Measurements from ENCODE around the gene BLCAP.

The BLCAP gene

GRCh38 chr20:37529214-37529967 is 1.7 kb upstream of the BLCAP start:
- no peak for DNase-seq

- no peak for DNase-seq
Observed at GRCh38 chr20:37528446-37529213, 954 bp upstream of the BLCAP start.

GRCh38 chr20:37526839-37527637 is 638 bp downstream of the BLCAP start:
- DNase-seq: no peak

GRCh38 chr20:37526238-37526838 is 1.3 kb downstream of the BLCAP start:
- no peak for DNase-seq

- DNase-seq: no peak
Observed at GRCh38 chr20:37525810-37526209, 1.9 kb downstream of the BLCAP start.

GRCh38 chr20:37524859-37525708 is 2.6 kb downstream of the BLCAP start:
- no peak for DNase-seq

- peak; percentile 6 for DNase-seq
Observed at GRCh38 chr20:37523911-37524700, 3.6 kb downstream of the BLCAP start.

GRCh38 chr20:37523012-37523391 is 4.7 kb downstream of the BLCAP start:
- no peak for DNase-seq

- DNase-seq: no peak
Observed at GRCh38 chr20:37522260-37523011, 5.2 kb downstream of the BLCAP start.

- DNase-seq: no peak
Observed at GRCh38 chr20:37521061-37521771, 6.5 kb downstream of the BLCAP start, which contains the start of gene NNAT. Gene NNAT (plus strand): TSS chr20:37521250. CDS start chr20:37521332, 82 bp downstream.

GRCh38 chr20:37520419-37520955 is 7.2 kb downstream of the BLCAP start:
- no peak for DNase-seq

GRCh38 chr20:37519508-37520418 is 7.9 kb downstream of the BLCAP start:
- peak; percentile 36 for DNase-seq

GRCh38 chr20:37518606-37519507 is 8.8 kb downstream of the BLCAP start:
- peak; percentile 44 for DNase-seq

GRCh38 chr20:37518059-37518458 is 9.6 kb downstream of the BLCAP start:
- DNase-seq: no peak

- DNase-seq: no peak
Observed at GRCh38 chr20:37516811-37517750, 10.6 kb downstream of the BLCAP start.

- DNase-seq: no peak
Observed at GRCh38 chr20:37515876-37516275, 11.8 kb downstream of the BLCAP start.

All from NCI-H1105 treated with DMSO at 0.1 percent for 48 hours (cell line).